NCI-H1436 (cell line): ENCODE measurements around the gene MYL5.
"Not testable (repeated sequence)": the region's sequence is repeated elsewhere in the genome, so short reads cannot be mapped to it uniquely, and the experiment has no call there.

Experiments
- DNase-seq: peaks from one replicate; lab custom pipeline; 2025; lab: John Stamatoyannopoulos, UW

The MYL5 gene

GRCh38 chr4:687048-687970 lies 13.0 kb downstream of the MYL5 start:
- DNase-seq = no peak

GRCh38 chr4:687971-688853 lies 13.9 kb downstream of the MYL5 start:
- DNase-seq = no peak

GRCh38 chr4:688854-689681 lies 14.7 kb downstream of the MYL5 start, which contains the start of gene SLC49A3:
Gene SLC49A3 (minus strand): TSS chr4:689151. CDS start chr4:689127, 24 bp downstream.
- no peak for DNase-seq

- DNase-seq = no peak
These were observed 15.4 kb downstream of the MYL5 start for GRCh38 chr4:689723-690122.

GRCh38 chr4:692771-693554 lies 18.6 kb downstream of the MYL5 start:
- DNase-seq = no peak

GRCh38 chr4:694341-694940 lies 20.1 kb downstream of the MYL5 start:
- DNase-seq = not testable (repeated sequence)

GRCh38 chr4:699816-700580 lies 25.7 kb downstream of the MYL5 start:
- no peak for DNase-seq

GRCh38 chr4:700587-701264 lies 26.4 kb downstream of the MYL5 start:
- no peak for DNase-seq

GRCh38 chr4:702618-703048 lies 28.3 kb downstream of the MYL5 start:
- no peak for DNase-seq

GRCh38 chr4:703336-704197 lies 29.2 kb downstream of the MYL5 start:
- no peak for DNase-seq

- DNase-seq = no peak
These were observed 30.0 kb downstream of the MYL5 start for GRCh38 chr4:704198-704891.

GRCh38 chr4:704971-705277 lies 30.6 kb downstream of the MYL5 start:
- DNase-seq = no peak

GRCh38 chr4:705278-706082 lies 31.1 kb downstream of the MYL5 start, which contains the start of gene PCGF3:
Gene PCGF3 (plus strand): TSS chr4:705832. CDS start chr4:733681, 27,849 bp downstream.
- DNase-seq = peak; percentile 93

GRCh38 chr4:706083-706633 lies 31.8 kb downstream of the MYL5 start:
- not testable (repeated sequence) for DNase-seq

- no peak for DNase-seq
These were observed 32.7 kb downstream of the MYL5 start for GRCh38 chr4:706834-707598.
